Stimulated activated CD4-positive, alpha-beta T cell treated with anti-CD3 and anti-CD28 coated beads, TNF-alpha, amount 100 ng/mL, for 1 hour (primary cell): ENCODE results near the gene ALDH1A3.
"Not testable (repeated sequence)": the region's sequence is repeated elsewhere in the genome, so short reads cannot be mapped to it uniquely, and the experiment has no call there.

Experiments used
- DNase-seq, 3 donors: peaks; one replicate each; pipeline ENCODE4 v3.0.0-alpha.2; 2020; ENCODE audit warnings: low read depth in 3 of 3, low spot score in 1 of 3

The ALDH1A3 gene

DNA sequence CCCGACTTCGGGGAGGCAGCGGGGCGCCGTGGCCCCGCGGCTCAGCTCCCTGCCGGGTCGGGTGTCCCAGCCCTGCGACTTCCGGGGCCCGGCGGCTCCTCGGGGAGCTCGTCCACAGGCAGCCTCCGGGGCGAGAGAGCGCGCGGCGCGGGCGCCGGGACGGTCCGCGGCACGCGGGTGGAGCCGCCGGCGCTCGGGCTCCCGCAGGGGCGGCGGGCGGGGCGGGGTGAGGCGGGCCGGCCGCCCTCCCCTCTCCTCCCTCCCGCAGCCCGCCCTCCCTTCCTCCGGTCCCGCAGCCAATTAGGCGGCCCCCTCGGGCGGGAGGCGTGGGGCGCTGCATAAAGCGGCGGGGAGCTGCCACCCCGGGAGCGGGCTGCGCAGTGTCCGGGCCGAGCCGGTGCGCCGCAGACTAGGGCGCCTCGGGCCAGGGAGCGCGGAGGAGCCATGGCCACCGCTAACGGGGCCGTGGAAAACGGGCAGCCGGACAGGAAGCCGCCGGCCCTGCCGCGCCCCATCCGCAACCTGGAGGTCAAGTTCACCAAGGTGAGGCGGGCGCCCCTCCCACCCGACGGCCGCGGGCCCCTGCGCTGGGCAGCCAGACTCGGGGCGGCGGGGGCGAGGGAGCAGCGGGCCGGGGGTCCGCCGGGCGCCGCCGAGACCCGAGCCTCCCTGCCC lies at the start of gene ALDH1A3:
Gene ALDH1A3, plus strand, starts transcription at position 368 of the 675 bp plus-strand sequence. Its CDS starts 77 bp downstream, at position 445.
- no peak for DNase-seq

- no peak for DNase-seq
Observed at GRCh38 chr15:100831467-100831866, 48.2 kb upstream of the ALDH1A3 start.

DNA sequence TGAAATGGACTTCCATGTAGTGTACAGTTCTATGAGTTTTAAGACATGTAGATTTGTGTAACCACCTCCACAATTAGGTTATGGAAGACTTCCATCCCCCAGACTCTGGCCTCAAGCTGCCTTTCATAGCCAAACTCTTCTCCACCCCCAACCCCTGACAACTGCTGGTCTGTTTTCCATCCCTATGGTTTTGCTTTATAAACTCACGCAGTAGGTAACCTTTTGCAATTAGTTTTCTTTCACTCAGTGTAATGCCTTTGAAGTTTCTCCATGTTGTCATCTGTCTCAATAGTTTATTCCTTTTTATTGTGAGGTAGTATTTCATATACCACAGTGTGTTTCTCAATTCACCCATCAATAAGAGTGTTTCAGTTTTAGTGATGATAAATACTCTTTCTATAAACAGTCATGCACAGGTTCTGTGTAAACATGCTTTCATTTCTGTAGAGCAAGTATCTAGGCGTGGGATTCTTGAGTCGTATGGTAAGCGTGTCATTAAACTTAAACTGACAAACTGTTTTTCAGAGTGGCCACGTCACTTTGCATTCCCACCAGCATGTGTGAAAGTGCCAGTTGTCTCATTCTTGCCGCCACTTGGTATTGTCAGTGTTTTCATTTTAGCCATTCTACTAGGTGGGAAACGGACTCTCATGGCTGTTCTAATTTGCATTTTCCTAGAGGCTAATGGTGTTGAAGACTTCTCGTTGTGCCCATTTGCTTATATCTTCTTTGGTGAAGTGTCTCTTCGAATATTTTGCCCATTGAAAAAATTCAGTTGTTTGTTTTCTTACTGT lies 47.3 kb upstream of the ALDH1A3 start:
- no peak for DNase-seq

GRCh38 chr15:100833417-100834389 lies 45.9 kb upstream of the ALDH1A3 start:
- no peak for DNase-seq

DNA sequence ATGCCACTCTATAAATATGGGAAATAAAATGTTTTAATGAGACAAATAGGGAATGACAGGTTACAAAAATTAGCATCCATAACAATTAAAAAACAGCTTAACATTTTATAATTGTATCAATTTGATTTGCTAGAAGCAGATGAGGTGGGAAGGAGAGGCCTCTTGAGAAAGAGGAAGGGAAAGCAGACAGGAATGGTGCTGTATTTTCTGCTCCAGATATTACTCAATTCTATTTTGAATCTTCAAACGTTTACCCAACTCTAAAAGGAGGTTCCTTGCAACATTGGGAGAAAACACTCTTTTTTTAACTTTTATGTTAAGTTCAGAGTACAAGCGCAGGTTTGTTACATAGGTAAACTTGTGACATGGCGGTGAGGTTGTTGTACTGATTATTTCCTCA lies 44.9 kb upstream of the ALDH1A3 start:
- DNase-seq, result no peak

DNA sequence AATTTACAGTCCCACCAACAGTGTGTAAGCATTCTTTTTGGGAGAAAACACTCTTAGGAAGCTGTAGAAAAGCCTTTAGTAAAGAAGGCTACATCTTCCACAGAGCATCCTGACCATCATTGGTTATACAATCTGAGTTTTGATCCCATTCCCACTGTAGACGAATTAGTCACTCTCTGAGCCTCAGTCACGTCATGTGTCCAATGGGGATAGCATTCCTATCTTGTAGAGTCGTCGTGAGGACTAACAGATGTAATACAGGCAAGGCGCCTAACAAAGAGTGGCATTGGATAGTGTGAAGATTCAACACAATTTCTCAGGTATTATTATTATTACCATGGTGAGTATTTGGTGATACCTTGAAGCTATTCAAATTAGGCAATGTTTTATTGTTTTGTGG lies 44.0 kb upstream of the ALDH1A3 start:
- no peak for DNase-seq

- DNase-seq, result no peak
Observed at GRCh38 chr15:100836501-100836900, 43.1 kb upstream of the ALDH1A3 start.

DNA sequence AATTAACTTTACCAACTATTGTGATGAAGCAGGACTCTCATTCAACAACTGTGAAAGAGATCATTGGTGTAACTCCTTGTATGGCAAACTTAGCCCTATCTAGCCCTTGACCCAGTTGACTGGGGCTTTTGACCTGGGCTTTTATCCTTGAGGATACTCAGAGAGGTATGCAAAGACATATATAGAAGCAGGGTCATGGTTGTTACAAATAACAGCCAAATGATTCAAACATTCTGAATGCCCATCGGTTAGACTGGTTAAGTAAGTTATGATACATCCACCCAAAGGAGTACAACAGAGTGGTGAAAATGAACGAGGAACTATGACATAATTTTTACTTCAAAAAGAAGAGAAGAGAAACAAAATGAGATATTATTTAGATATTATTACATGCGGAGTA lies 38.2 kb upstream of the ALDH1A3 start:
- DNase-seq, result no peak

DNA sequence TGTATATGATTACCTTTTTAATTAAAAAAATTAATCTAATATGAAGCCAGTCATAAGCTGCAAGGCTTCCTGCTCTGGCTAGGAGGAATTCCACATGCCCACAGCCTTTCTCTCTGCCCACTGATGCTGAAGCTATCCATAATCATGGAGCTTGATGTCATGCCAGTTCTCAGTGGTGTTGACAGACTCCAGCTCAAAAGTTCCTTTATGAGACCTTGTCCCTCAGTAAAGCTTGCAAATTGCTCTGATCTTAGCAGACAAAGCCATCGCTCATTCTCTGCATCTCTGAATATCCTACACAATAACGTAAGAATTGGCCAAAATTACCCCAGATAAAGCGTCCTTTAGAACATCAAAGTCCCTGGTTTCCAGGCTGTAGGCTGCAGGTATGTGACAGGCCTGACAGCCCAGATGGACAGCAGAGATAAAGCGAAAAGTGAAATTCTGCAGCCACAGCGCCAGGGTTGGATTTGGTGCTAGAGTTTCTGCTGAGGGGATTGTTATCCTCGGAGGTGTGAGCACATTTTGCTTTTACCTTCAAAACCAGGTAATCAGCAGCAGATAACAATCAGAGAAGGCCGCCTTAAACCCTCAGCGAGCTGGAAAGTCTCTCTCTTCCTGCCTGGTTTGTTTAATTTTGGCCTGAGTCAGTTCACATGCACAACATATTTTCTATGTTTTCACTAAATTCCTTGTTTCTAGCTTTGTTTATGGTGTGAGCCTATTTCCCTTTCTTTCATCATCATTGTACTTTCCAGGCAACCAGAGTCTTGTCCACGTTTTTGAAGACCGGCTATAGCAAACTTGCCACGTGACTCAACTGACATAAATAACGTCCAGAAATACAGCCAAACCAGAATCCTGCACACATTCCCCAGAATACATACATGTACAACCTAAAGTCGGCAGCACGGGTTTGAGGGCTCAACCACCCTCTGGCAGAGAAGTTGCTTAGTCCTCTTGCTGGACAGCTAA lies 36.6 kb upstream of the ALDH1A3 start:
- no peak for DNase-seq

GRCh38 chr15:100844167-100844566 lies 35.5 kb upstream of the ALDH1A3 start:
- no peak for DNase-seq

GRCh38 chr15:100844778-100845177 lies 34.9 kb upstream of the ALDH1A3 start:
- DNase-seq, result no peak

- no peak for DNase-seq
Observed at GRCh38 chr15:100847194-100847593, 32.4 kb upstream of the ALDH1A3 start.

DNA sequence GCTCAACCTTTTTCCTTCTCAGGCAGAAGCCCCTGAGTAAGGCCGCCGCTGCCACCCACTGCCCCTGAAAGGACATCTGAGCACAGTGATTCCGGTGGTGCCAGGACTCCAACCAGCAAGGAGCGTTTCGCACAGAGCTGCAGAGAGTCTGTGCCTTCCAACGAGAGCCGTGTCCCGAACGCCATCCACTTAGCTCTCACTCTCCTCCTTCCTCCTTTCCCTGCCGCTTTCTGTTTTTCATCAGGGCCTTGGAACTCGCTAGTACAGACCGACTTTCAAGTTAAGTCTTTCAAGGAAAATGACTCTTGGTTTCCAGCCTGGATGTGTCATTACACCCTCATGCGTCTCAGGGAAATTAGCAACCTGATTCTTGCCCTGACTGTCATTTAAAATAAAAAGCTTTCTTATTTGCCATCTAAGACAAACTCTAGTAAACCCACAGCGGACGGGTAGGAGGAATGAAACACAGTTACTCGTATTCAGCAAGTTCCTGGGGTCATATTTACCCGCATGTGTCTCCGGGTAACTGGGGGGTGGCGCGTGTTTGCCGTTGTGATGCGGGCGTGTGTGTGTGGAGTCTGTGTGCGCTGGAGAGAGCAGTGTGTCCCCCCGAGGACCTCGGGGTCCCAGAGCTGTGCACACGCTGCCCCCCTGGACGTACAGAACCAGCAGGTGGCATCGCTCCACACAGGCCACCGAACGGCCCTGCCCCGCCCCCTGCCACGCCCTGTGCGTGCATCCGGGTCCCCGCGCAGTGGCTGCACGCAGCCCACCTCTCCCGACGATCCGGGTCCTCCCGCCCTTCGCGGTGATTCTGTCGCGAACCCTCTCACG lies 30.4 kb upstream of the ALDH1A3 start:
- DNase-seq, result peak in 1 of 3 donors; percentile 28

DNA sequence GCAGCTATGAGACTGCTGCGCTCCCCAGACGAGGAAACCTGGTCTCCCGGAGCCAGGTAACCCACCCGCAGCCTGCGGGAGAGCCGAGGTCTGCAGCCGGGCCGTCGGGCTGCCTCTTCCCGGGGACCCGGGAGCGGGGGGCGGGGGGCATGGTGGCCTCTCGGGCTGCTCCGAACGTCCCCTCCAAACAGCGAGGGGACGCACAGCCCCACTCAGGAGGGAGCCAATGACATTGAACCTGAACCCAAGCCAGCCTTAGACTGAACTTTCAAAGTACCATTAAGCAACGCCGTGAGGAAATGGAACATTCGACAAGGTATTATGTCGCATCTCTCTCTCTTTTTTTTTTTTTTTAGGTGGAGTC lies 29.8 kb upstream of the ALDH1A3 start:
- DNase-seq, result no peak

DNA sequence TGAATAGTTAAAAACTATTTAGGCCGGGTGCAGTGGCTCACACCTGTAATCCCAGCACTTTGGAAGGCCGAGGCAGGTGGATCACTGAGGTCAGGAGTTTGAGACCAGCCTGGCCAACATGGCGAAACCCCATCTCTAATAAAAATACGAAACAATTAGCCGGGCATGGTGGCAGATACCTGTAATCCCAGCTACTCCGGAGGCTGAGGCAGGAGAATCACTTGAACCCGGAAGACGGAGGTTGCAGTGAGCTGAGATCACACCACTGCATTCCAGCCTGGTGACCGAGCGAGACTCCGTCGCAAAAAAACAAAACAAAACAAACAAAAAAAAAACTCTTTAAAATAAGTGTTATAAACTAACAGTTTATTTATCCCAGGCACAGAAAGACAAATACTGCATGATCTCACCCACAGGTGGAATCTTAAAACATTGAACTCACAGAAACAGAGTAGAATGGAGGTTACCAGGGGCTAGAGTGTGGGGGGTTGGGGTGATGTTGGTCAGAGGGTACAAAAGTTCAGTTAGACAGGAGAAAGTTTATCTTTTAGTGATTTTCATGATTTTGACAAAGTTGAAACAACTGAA lies 28.1 kb upstream of the ALDH1A3 start:
- DNase-seq, result not testable (repeated sequence)

DNA sequence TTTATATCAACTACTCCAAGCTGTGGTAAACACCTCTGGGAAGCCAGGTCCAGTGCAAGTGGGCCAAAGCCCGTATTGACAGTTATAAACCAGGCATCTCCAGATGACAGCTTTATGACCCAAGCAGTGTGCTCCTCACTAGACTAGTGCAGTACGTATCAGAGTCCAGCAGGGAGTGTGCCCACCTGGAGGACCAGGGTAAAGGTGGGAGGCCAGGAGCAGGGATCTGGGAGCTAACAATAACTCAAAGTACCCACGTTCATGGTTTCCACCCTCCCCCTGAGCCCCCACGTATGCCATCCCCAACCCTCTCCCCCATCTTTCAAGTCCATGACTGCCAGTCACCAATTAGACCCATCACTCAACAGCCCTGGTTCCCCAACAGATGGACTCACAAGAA lies 27.0 kb upstream of the ALDH1A3 start:
- DNase-seq, result no peak

DNA sequence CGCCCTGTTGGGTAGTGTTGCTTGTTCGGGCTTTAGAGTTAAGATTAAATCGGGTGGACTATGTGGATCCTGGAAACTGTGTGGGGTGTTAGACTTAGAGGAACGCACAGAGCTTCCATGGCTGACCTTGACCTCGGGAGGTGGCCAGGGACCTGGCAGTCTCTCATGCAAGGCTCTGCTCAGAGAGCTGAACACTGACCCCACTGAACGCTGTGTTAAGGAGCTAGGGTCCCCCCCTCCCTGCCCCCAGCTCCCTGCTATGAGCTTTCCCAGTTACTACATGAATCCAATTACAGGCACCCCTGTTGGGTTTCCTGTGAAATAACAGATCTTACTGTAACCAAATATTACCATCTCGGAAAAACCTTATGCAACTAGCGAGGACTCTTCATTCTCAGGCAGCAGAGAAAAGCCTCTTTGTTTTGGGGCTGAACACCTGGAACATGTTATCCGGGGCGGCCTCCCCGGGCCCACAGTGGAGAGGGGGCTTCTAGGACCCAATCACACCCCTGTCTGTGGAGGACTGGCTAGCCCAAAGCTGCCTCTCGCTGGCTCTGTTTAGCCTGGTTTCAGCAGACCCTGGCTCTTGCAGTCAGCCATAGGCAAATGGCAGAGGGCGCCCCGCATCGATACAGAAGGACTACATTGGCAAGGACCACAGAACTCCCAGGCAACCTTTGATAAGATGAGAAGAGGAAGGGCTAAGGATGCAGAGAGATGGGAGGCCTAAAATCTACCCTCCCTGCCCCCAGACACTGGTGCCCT lies 25.8 kb upstream of the ALDH1A3 start:
- no peak for DNase-seq

DNA sequence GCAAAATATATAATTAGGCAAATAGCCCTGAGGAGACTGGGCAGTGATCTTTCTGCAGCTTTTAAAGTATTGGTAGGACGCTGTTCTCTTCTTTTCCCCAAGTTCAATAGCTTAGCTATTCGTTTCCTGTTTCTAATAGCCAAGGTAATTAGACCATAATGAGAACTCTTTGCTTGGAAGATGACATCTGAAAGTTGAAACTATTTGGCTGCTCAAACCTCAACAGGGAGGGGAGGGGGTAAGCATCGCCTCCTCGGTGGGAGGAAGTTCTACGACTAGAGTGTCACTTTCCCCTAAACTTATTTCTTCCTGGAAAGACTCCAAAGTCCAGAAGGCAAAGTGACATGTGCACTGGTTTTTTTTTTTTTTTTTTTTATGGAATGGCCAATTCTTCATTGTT lies 22.8 kb upstream of the ALDH1A3 start:
- DNase-seq, result no peak
